Activated naive CD8-positive, alpha-beta T cell treated with anti-CD3 and anti-CD28 coated beads, Interleukin-2, amount 50 U/mL, for 24 hours (primary cell): ENCODE data around the gene TAS2R20.
"Not testable (repeated sequence)": the region's sequence is repeated elsewhere in the genome, so short reads cannot be mapped to it uniquely, and the experiment has no call there.

Source experiments
- ATAC-seq: fragments of 150-1000 bp; cut with Tn5 transposase; one replicate; pipeline ENCODE4 v1.10.0; 2021
- DNase-seq: peaks from one replicate; pipeline ENCODE4 v3.0.0; 2021
- H3K27ac Mint-ChIP-seq: one replicate; pipeline ENCODE4 v1.8.0; 2021; ENCODE audit warnings: mild to moderate bottlenecking, mixed read lengths
- H3K27me3 Mint-ChIP-seq: one replicate; pipeline ENCODE4 v1.8.0; 2021; ENCODE audit warnings: mixed read lengths
- H3K36me3 Mint-ChIP-seq: one replicate; pipeline ENCODE4 v1.8.0; 2021; ENCODE audit warnings: low read depth, mixed read lengths
- H3K4me1 Mint-ChIP-seq: one replicate; pipeline ENCODE4 v1.8.0; 2021; ENCODE audit warnings: mixed read lengths
- H3K4me3 Mint-ChIP-seq: one replicate; pipeline ENCODE4 v1.8.0; 2021; ENCODE audit warnings: mild to moderate bottlenecking, moderate library complexity, mixed read lengths
- H3K9me3 Mint-ChIP-seq: one replicate; pipeline ENCODE4 v1.8.0; 2021; ENCODE audit warnings: mixed read lengths

TAS2R20 gene, protein sequence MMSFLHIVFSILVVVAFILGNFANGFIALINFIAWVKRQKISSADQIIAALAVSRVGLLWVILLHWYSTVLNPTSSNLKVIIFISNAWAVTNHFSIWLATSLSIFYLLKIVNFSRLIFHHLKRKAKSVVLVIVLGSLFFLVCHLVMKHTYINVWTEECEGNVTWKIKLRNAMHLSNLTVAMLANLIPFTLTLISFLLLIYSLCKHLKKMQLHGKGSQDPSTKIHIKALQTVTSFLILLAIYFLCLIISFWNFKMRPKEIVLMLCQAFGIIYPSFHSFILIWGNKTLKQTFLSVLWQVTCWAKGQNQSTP

DNA sequence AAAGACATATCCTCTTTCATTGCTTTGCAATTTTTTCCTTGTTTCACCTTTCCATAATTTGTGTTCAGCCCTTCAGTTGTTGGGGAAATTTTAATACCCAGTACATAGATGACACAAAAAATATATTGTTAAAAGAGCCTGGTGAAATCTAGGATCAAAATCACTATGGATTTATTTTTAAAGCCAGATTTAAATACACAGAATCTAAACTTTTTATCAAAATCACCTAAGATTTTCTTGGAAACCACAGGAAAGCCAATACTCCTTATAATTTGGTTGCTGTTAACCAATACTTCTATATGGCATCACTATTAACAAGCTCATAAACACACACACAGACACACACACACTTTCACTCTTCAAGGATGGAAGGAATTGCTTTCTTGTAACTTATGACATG, at the start of gene TAS2R20:
TSS of gene TAS2R20 (minus strand) at position 101 of the 400 bp plus-strand sequence. CDS start 429 bp downstream, outside the sequence.
- Mint-ChIP-seq H3K4me1 (no peaks in the 10 kb centered on the region), H3K4me3 (no peak within 1 kb of the TSS), H3K27ac (no peak within 1 kb of the TSS), H3K9me3 (peaks cover 5% of the 10 kb centered on the region), H3K27me3 (no peaks in the 10 kb centered on the region), H3K36me3 (peaks cover 22% of the 10 kb centered on the region)
- no peak for DNase-seq
- ATAC-seq: no peak

DNA sequence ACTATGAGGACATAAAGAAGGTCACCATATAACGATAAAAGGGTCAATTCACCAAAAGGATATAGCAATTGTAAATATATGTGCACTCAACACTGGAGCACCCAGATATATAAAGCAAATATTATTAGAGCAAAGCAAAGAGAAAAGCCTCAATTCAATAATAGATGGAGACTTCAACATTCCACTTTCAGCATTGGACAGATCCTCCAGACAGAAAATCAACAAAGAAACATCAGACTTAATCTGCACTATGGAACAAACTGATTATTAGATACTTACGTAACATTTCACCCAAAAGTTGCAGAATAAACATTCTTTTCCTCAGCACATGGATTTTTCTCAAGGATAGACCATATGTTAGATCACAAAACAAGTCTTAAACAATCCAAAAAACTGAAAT, 43.3 kb upstream of the TAS2R20 start:
- H3K4me1 Mint-ChIP-seq, DNase-seq, H3K9me3 Mint-ChIP-seq, H3K27ac Mint-ChIP-seq, ATAC-seq, H3K27me3 Mint-ChIP-seq, H3K4me3 Mint-ChIP-seq: not testable (repeated sequence)
- H3K36me3 Mint-ChIP-seq: peaks cover 55% of the 10 kb centered on the region

DNA sequence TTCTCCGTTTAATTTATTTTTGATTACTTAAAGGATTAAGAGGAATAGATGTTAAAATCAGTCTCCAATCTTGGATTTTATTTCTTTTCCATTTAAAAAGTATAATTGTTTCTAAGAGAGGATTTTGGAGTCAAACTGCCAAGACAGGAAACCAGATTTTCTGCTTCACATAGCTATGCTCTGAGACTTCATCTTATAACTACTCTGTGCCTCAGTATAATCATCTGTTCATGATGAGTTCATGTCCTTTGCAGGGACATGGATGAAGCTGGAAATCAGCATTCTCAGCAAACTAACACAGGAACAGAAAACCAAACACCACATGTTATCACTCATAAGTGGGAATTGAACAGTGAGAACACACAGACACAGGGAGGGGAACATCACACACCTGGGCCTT, 42.1 kb upstream of the TAS2R20 start:
- no peaks in the 10 kb centered on the region for H3K9me3 Mint-ChIP-seq
- H3K4me3 Mint-ChIP-seq: no peak overlapping the region
- no peaks in the 10 kb centered on the region for H3K27me3 Mint-ChIP-seq

DNA sequence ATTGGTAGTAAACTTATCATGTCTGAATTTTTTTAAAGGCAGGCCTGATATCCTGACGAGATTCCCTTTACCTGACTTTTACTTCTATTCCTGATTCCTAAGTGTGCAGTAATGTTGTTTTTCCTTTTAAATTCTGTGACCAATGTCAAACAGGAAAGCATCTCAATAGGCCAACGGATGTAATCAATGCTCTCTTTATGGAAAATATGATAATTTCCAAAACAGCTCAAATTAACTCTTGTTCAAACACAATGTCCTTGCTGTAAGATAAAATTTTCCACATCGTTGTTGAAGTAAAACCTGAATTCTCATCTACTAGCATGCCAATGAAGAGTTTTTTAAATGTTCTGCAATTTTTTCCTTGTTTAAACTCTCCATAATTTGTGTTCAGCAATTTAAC, 41.1 kb upstream of the TAS2R20 start:
- DNase-seq (no peak), ATAC-seq (no peak)
- H3K9me3 Mint-ChIP-seq: no peaks in the 10 kb centered on the region
- peaks cover 2% of the 10 kb centered on the region for H3K4me1 Mint-ChIP-seq
- H3K36me3 Mint-ChIP-seq: peaks cover 49% of the 10 kb centered on the region
- H3K4me3 Mint-ChIP-seq: no peak overlapping the region
- no peak overlapping the region for H3K27ac Mint-ChIP-seq
- no peaks in the 10 kb centered on the region for H3K27me3 Mint-ChIP-seq

More for the DNA sequence above, 42.1 kb upstream of the TAS2R20 start:
- ATAC-seq (no peak), DNase-seq (no peak)
- Mint-ChIP-seq H3K36me3 (peaks cover 57% of the 10 kb centered on the region), H3K4me1 (peaks cover 1% of the 10 kb centered on the region), H3K27ac (no peak overlapping the region)

DNA sequence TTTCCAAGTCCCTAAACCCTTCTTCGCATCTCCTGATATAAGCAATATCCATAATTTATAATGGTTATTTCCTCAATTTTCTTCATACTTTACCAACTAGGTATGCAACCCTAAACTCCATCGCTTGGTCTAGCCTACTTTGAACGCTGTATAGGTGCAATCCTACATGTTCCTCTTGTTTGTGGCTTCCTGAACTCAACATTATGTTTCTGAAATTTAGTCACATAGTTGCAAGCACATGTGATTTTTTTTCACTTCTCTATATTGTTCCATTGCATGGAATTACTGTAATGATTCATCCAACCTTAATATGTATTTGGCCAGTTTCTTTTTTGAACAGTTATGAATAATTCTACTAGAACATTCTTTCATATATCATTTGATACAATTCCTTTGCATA, 35.9 kb upstream of the TAS2R20 start:
- not testable (repeated sequence) for DNase-seq, H3K27ac Mint-ChIP-seq, H3K27me3 Mint-ChIP-seq, H3K4me3 Mint-ChIP-seq, H3K9me3 Mint-ChIP-seq, H3K4me1 Mint-ChIP-seq
- peaks cover 29% of the 10 kb centered on the region for H3K36me3 Mint-ChIP-seq
- ATAC-seq: peak; percentile 63

DNA sequence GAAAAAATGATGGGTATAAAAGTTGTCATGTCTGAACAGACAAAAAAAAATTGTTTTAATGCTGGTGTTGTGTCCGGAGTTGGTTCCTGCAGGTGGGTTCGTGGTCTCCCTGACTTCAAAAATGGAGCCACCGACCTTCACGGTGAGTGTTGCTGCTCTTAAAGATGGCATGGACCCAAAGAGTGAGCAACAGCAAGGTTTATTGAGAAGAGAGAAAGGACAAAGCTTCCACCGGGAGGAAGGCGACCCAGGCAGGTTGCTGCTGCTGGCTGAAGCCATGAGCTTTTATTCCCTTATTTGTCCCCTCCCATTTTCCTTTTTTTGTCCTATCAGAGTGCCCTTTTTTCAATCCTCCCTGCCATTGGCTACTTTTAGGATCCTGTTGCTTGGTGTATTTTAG, 33.2 kb upstream of the TAS2R20 start, which contains the start of gene TAS2R31:
TSS of gene TAS2R31 (minus strand) at position 101 of the 400 bp plus-strand sequence. CDS start at position 29, 72 bp downstream.
- Mint-ChIP-seq H3K4me1 (peaks cover 4% of the 10 kb centered on the region), H3K4me3 (no peak within 1 kb of the TSS), H3K27me3 (no peaks in the 10 kb centered on the region), H3K36me3 (peaks cover 36% of the 10 kb centered on the region), H3K27ac (no peak within 1 kb of the TSS), H3K9me3 (no peaks in the 10 kb centered on the region)
- no peak for DNase-seq
- ATAC-seq: no peak

DNA sequence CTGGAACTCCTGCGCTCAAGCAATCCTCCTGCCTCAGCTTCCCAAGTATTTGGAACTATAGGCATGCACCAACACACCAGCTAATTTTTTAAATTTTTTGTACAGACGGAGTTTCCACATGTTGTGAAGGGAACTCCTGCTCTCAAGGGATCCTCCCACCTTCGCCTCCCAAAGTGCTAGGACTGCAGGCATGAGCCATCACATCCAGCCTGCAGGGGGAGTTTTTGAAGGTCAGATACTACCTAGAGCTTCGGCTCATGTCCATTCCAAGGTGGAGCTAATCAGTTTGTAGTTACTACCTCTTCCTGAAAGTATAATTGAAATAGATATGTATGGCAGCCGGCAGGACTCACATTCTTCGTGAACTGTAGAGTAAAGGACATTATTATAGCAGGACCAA, 28.0 kb upstream of the TAS2R20 start:
- H3K27ac Mint-ChIP-seq: no peak overlapping the region
- H3K4me1 Mint-ChIP-seq: peaks cover 6% of the 10 kb centered on the region
- peaks cover 5% of the 10 kb centered on the region for H3K9me3 Mint-ChIP-seq
- peaks cover 37% of the 10 kb centered on the region for H3K36me3 Mint-ChIP-seq
- no peak for DNase-seq
- H3K4me3 Mint-ChIP-seq: no peak overlapping the region
- no peak for ATAC-seq
- H3K27me3 Mint-ChIP-seq: no peaks in the 10 kb centered on the region

DNA sequence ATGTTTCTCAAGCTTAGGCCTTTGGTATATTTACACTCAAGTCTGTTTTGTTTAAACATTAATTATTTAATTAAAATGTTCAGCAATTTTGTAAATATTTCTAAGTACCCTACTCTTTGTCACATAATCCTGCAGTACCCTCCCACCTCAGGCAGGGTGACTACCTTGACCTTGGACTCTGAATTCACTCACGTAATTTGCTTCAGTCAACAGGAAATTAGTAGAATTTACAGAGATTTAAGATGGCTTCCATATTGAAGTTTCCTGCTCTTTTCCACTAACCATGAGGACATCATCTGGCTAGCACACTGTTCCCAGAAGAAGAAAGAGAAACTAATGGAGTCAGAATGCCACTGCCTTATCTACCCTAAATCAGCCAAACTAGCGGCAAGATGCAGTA, 25.3 kb upstream of the TAS2R20 start:
- Mint-ChIP-seq H3K27me3 (no peaks in the 10 kb centered on the region), H3K27ac (no peak overlapping the region), H3K4me1 (peaks cover 6% of the 10 kb centered on the region), H3K9me3 (peaks cover 5% of the 10 kb centered on the region), H3K4me3 (no peak overlapping the region), H3K36me3 (peaks cover 34% of the 10 kb centered on the region)
- DNase-seq (no peak), ATAC-seq (no peak)

DNA sequence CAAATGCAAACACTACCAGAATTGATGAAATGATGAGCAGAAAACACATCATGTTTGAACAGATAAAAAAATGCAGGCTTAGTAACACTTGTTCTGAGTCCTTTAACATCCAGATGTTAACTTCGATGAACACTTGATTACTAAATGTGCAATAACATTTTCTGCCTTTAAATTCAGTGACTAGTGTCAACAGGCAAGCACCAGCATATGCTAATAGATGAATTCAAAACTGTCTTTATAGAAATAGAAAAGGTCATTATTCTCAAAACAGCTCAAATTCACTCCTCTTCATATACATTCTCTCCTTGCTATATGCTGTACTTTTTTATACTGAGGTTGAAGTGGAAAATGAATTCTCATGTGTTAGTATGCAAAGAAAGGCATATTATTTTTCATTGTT, 24.4 kb upstream of the TAS2R20 start, which contains the start of gene TAS2R19:
TSS of gene TAS2R19 (minus strand) at position 101 of the 400 bp plus-strand sequence. CDS start at position 52, 49 bp downstream.
- DNase-seq (no peak), ATAC-seq (no peak)
- H3K27ac Mint-ChIP-seq: peak within 1 kb of the TSS; percentile 0
- no peaks in the 10 kb centered on the region for H3K27me3 Mint-ChIP-seq
- H3K4me3 Mint-ChIP-seq: no peak within 1 kb of the TSS
- H3K4me1 Mint-ChIP-seq: peaks cover 6% of the 10 kb centered on the region
- H3K36me3 Mint-ChIP-seq: peaks cover 32% of the 10 kb centered on the region
- peaks cover 5% of the 10 kb centered on the region for H3K9me3 Mint-ChIP-seq

DNA sequence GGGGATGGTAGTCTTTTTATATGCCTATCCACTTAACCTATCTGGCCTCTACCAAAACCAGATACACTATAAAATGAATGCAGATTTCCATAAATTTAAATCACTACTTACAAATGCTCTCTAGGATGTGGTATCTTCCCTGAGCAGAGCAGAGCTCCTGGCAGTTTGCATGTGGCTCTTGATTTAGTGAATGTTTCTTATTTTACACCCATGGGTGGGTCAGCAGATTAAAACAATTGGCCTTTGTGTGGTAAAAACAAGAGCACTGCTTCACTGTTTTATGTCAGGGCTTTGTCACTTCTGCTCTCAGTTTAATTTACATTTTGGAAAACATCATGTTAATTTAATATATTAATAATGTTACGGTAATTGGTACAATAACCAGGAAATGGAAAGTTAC, 18.8 kb upstream of the TAS2R20 start:
- Mint-ChIP-seq H3K36me3 (peaks cover 24% of the 10 kb centered on the region), H3K27me3 (no peaks in the 10 kb centered on the region), H3K9me3 (no peaks in the 10 kb centered on the region), H3K4me1 (peaks cover 16% of the 10 kb centered on the region), H3K27ac (no peak overlapping the region), H3K4me3 (no peak overlapping the region)
- DNase-seq: no peak
- ATAC-seq: no peak

DNA sequence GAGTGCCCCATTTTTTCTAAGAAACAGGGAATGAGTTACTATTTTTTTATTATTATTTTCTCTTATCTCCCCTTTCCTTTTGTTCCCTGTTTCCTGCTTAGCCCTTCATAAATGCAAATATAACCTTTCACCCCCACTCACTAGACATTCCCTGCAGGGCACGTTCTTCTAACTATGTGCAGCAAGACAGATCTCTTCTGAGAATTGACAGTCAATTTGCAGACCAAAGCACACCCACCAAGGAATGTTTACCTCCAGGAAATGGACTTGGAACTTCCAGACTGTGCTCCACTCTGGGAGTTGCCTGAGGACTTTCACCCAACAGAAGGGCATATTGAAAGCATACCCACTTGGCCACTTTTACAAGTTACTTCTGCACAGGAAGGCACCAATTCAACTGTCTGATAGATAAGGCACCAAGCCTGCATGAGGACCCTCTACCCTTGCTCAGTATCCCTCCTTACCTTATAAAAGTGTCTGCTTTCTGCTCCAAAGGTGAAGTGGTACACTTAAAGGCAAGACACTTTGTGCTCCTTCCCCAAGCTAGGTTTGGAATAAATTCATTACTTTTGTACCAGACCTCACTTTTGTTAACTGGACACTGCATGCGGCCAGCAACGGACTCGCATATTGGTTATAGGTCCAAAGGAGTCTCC, 17.8 kb upstream of the TAS2R20 start:
- H3K4me3 Mint-ChIP-seq: no peak overlapping the region
- H3K36me3 Mint-ChIP-seq: peaks cover 22% of the 10 kb centered on the region
- no peak for ATAC-seq
- peaks cover 11% of the 10 kb centered on the region for H3K4me1 Mint-ChIP-seq
- H3K9me3 Mint-ChIP-seq: no peaks in the 10 kb centered on the region
- no peak for DNase-seq
- no peak overlapping the region for H3K27ac Mint-ChIP-seq
- no peaks in the 10 kb centered on the region for H3K27me3 Mint-ChIP-seq

DNA sequence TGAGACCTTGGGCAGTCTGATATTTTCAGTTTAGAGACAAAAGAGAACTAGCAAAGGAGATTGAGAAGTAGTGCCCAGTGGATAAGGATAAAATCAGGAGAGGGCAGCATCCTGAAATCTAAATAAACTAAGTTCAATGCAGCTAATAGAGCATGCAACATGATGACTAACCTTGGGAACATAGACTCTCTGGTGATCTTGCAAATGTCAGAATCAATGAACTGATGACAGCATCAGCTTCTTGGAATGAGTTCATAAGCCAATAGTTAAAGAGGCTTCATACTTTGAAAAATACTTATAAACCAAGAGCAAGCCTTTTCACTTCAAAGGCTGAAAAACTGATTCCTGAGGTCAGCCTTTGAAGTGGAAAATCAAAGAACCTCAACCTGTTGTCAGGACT, 16.1 kb upstream of the TAS2R20 start:
- peak; percentile 36 for ATAC-seq
- Mint-ChIP-seq H3K27ac (peak overlapping the region; percentile 5), H3K4me1 (peaks cover 11% of the 10 kb centered on the region), H3K9me3 (no peaks in the 10 kb centered on the region), H3K27me3 (no peaks in the 10 kb centered on the region), H3K36me3 (peaks cover 26% of the 10 kb centered on the region), H3K4me3 (no peak overlapping the region)
- no peak for DNase-seq

DNA sequence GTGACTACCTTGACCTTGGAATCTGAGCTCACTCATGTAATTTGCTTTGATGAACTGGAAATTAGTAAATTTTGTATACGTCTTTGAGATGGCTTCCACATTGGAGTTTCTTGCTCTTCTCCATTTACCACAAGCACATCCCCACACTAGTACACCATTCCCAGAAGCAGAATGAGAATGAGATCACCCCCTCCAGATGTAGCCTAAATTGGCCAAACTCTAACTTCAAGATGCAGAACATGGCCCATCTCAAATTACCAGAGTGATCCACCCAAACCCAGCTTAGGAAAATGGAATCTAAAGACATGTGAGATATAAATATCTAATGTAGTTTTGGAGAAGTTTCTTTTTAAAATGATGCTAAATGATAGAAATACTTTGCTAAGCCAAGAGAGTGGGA, 9.5 kb upstream of the TAS2R20 start:
- no peak for ATAC-seq
- Mint-ChIP-seq H3K4me3 (no peak overlapping the region), H3K36me3 (peaks cover 10% of the 10 kb centered on the region), H3K9me3 (peaks cover 5% of the 10 kb centered on the region), H3K4me1 (no peaks in the 10 kb centered on the region), H3K27me3 (no peaks in the 10 kb centered on the region), H3K27ac (no peak overlapping the region)
- no peak for DNase-seq

DNA sequence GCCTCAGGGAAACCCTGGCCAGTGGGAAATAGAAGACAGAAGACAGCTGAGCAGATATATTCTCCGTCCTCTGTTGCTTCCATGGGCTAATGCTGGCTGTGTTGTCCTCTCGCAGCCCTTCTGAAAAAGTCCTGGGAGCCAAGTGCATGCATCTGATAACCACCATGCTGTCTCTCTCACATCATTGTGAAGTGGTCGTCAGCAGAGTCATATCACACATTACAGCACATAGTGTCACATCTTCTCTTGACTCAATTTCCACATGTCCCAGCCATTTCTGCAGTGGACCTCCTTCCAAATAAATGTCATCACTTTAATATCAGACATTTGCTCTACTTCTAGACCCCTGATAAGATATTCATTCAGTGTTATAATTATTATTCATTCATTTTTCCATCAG, 3.8 kb downstream of the TAS2R20 start:
- Mint-ChIP-seq H3K4me3 (no peak overlapping the region), H3K36me3 (peaks cover 34% of the 10 kb centered on the region), H3K9me3 (peaks cover 16% of the 10 kb centered on the region), H3K4me1 (peaks cover 2% of the 10 kb centered on the region), H3K27ac (no peak overlapping the region), H3K27me3 (no peaks in the 10 kb centered on the region)
- DNase-seq: no peak
- ATAC-seq: no peak

DNA sequence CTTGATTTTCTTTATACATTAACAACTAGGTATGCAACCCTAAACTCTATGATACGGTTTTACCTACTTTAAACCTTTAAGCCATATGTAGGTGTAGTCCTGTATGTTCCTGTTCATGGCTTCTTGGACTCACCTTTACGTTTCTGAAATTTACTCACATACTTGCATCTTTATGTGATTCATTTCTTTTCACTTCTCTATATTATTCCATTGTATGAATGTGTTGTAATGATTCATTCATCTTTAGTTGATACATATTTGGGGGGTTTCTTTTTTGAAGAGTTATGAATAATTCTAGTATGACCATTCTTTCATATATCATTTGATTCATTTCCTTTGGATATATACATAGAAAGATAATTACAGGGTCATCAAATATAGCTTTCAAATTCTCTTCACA, 9.0 kb downstream of the TAS2R20 start:
- peak; percentile 57 for ATAC-seq
- Mint-ChIP-seq H3K27ac (no peak overlapping the region), H3K27me3 (no peaks in the 10 kb centered on the region), H3K9me3 (peaks cover 16% of the 10 kb centered on the region), H3K4me3 (no peak overlapping the region), H3K4me1 (peaks cover 17% of the 10 kb centered on the region), H3K36me3 (peaks cover 23% of the 10 kb centered on the region)
- no peak for DNase-seq
